GM18858 (cell line): Measurements from ENCODE around the gene HPSE2.
A peak's percentile ranks its signal among the peaks of the same experiment; 100 is the strongest.

Experiments used
- ATAC-seq: cut with Tn5 transposase; IDR thresholded peaks from one replicate; pipeline ENCODE4 v1.9.1; 2021; ENCODE audit not compliant: unreplicated experiment

Gene HPSE2

GRCh38 chr10:98445200-98445812, 790.3 kb downstream of the HPSE2 start:
- ATAC-seq: no peak

GRCh38 chr10:98444314-98445006, 791.2 kb downstream of the HPSE2 start:
- ATAC-seq: peak; percentile 32

GRCh38 chr10:98438715-98439114, 796.9 kb downstream of the HPSE2 start:
- ATAC-seq: no peak

GRCh38 chr10:98436704-98437103, 798.9 kb downstream of the HPSE2 start:
- ATAC-seq: no peak

- ATAC-seq: no peak
These were observed 800.5 kb downstream of the HPSE2 start for GRCh38 chr10:98435178-98435577.

GRCh38 chr10:98433881-98434732, 801.5 kb downstream of the HPSE2 start:
- no peak for ATAC-seq

GRCh38 chr10:98433371-98433770, 802.3 kb downstream of the HPSE2 start:
- no peak for ATAC-seq

GRCh38 chr10:98432330-98432729, 803.3 kb downstream of the HPSE2 start:
- ATAC-seq: no peak

- no peak for ATAC-seq
These were observed 804.6 kb downstream of the HPSE2 start for GRCh38 chr10:98431016-98431415.

GRCh38 chr10:98430427-98430826, 805.2 kb downstream of the HPSE2 start:
- ATAC-seq: no peak

- ATAC-seq: no peak
These were observed 806.2 kb downstream of the HPSE2 start for GRCh38 chr10:98429320-98430072.

GRCh38 chr10:98427011-98427515, 808.6 kb downstream of the HPSE2 start:
- ATAC-seq: no peak

GRCh38 chr10:98425511-98426352, 809.9 kb downstream of the HPSE2 start:
- ATAC-seq: no peak

- ATAC-seq: no peak
These were observed 811.1 kb downstream of the HPSE2 start for GRCh38 chr10:98424295-98425254.

GRCh38 chr10:98423691-98424120, 811.9 kb downstream of the HPSE2 start:
- ATAC-seq: no peak

GRCh38 chr10:98422182-98422581, 813.5 kb downstream of the HPSE2 start:
- no peak for ATAC-seq

- no peak for ATAC-seq
These were observed 814.9 kb downstream of the HPSE2 start for GRCh38 chr10:98420786-98421185.

GRCh38 chr10:98419469-98420261, 816.0 kb downstream of the HPSE2 start:
- no peak for ATAC-seq
